Lung (tissue), 12 donors: ENCODE measurements around the gene PSMA2. TPM values are rescaled to one million over a fixed set of nuclear protein-coding genes. Genes with fewer than 3 reads are reported as not detected.

Experiments
- ATAC-seq: fragments of 200-7000 bp; cut with Tn5 transposase; one replicate; pipeline ENCODE4 v1.9.1; 2020; ENCODE audit warnings: moderate number of reproducible peaks; ENCODE audit not compliant: insufficient read depth, low FRiP score
- DNase-seq, 3 donors: peaks; one replicate each; pipeline ENCODE4 v3.0.0-alpha.2; 2013 to 2017
- H3K27ac ChIP-seq, 2 donors: one replicate each; pipeline ENCODE4 v1.5.1; 2013; ENCODE audit warnings: mild to moderate bottlenecking in 2 of 2, moderate library complexity in 2 of 2, control low read depth in 1 of 2, inconsistent platforms in 1 of 2, low read depth in 1 of 2, low read length in 1 of 2
- H3K27me3 ChIP-seq, 3 donors: one replicate each; pipeline ENCODE4 v1.5.1; 2013; ENCODE audit warnings: low read length in 2 of 3; ENCODE audit not compliant: control insufficient read depth in 3 of 3, insufficient read depth in 3 of 3
- H3K36me3 ChIP-seq, 4 donors: one replicate each; pipeline ENCODE4 v1.5.1; 2013; ENCODE audit warnings: low read length in 4 of 4, mild to moderate bottlenecking in 1 of 4, moderate library complexity in 1 of 4; ENCODE audit not compliant: control insufficient read depth in 4 of 4, insufficient read depth in 4 of 4
- H3K4me1 ChIP-seq, 5 donors: one replicate each; pipeline ENCODE4 v1.5.1; 2013; ENCODE audit warnings: low read length in 5 of 5, mild to moderate bottlenecking in 2 of 5, moderate library complexity in 1 of 5; ENCODE audit not compliant: control insufficient read depth in 5 of 5, insufficient read depth in 5 of 5
- H3K4me3 ChIP-seq: one replicate; pipeline ENCODE4 v1.5.1; 2013; ENCODE audit warnings: mild to moderate bottlenecking, control low read depth, moderate library complexity
- H3K9ac ChIP-seq, 2 donors: one replicate each; pipeline ENCODE4 v1.5.1; 2013; ENCODE audit warnings: low read length in 2 of 2, control low read depth in 1 of 2; ENCODE audit not compliant: insufficient read depth in 1 of 2
- H3K9me3 ChIP-seq, 4 donors: one replicate each; pipeline ENCODE4 v1.5.1; 2013; ENCODE audit warnings: low read length in 3 of 4, mild to moderate bottlenecking in 1 of 4, moderate library complexity in 1 of 4; ENCODE audit not compliant: control insufficient read depth in 4 of 4, insufficient read depth in 3 of 4
- whole genome bisulfite sequencing, 2 donors: extraction: QIAGEN DNeasy Blood & Tissue Kit; methylation state at CpG; one replicate each; pipeline ENCODE4 v1.1.7; 2013; 5-methylcytosine and 5-hydroxymethylcytosine counted together
- polyA plus RNA-seq, 2 donors: library from polyadenylated mRNA; stranded (reverse); fragments of 200-250 nt; gene quantifications; one replicate each; pipeline ENCODE4 v1.2.1, GENCODE V29; 2013
- total RNA-seq, 2 donors: library from RNA; depleted of rRNA in 1 of 2; stranded (reverse); fragments of >200 nt in 1 of 2; gene quantifications; one replicate each; pipeline ENCODE4 v1.2.1, GENCODE V29; 2014 to 2021
- TF ChIP-seq, protein P1 (sequence below): IDR thresholded peaks from 2 replicates; pipeline ENCODE4 v1.5.1; 2012; ENCODE audit warnings: mild to moderate bottlenecking; ENCODE audit errors: control extremely low read depth, extremely low read depth
- donor health status: control.
- donor health status: control.
- donor health status: Bipolar disorder and iron deficiency.
- donor health status: healthy.
- donor health status: DM: yes; HTN: yes; CAD: no.

PSMA2 gene
- total and polyA plus RNA-seq, 4 donors: 41.0 to 125 (median 97.8) TPM

DNA sequence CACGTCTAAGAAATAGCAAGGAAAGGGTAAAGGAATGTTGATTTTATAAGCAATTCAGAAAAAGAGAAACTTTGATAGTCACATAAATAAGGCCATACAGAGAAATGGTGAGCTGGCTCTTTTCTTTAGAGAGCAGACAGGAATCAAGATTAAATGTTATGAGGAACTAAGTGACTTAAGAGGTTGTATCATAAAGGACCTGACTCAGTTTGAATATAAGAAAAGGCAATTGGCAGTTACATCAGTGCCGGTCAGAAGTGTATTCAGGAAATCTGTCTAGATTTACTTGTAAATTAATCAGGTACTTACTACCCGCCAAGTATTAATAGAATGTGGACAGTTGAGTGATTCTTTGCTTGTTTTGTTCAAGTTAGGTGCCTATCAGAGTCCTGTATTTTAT is 2.3 kb upstream of the PSMA2 start:
- Histone ChIP-seq H3K9ac (no peak overlapping the region), H3K4me1 (peaks cover 0 to 23% (median 7%) of the 10 kb centered on the region in 5 donors), H3K27me3 (no peaks in the 10 kb centered on the region), H3K4me3 (no peak overlapping the region), H3K36me3 (peaks cover 8 to 20% (median 18%) of the 10 kb centered on the region in 4 donors), H3K27ac (no peak overlapping the region), H3K9me3 (no peaks in the 10 kb centered on the region)
- DNase-seq (no peak), ATAC-seq (no peak)
- 74 to 75% methylated on average over 3 of the region's 3 CpGs for WGBS, 2 donors
- TF ChIP-seq, protein P1, sequence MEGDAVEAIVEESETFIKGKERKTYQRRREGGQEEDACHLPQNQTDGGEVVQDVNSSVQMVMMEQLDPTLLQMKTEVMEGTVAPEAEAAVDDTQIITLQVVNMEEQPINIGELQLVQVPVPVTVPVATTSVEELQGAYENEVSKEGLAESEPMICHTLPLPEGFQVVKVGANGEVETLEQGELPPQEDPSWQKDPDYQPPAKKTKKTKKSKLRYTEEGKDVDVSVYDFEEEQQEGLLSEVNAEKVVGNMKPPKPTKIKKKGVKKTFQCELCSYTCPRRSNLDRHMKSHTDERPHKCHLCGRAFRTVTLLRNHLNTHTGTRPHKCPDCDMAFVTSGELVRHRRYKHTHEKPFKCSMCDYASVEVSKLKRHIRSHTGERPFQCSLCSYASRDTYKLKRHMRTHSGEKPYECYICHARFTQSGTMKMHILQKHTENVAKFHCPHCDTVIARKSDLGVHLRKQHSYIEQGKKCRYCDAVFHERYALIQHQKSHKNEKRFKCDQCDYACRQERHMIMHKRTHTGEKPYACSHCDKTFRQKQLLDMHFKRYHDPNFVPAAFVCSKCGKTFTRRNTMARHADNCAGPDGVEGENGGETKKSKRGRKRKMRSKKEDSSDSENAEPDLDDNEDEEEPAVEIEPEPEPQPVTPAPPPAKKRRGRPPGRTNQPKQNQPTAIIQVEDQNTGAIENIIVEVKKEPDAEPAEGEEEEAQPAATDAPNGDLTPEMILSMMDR: no peak

DNA sequence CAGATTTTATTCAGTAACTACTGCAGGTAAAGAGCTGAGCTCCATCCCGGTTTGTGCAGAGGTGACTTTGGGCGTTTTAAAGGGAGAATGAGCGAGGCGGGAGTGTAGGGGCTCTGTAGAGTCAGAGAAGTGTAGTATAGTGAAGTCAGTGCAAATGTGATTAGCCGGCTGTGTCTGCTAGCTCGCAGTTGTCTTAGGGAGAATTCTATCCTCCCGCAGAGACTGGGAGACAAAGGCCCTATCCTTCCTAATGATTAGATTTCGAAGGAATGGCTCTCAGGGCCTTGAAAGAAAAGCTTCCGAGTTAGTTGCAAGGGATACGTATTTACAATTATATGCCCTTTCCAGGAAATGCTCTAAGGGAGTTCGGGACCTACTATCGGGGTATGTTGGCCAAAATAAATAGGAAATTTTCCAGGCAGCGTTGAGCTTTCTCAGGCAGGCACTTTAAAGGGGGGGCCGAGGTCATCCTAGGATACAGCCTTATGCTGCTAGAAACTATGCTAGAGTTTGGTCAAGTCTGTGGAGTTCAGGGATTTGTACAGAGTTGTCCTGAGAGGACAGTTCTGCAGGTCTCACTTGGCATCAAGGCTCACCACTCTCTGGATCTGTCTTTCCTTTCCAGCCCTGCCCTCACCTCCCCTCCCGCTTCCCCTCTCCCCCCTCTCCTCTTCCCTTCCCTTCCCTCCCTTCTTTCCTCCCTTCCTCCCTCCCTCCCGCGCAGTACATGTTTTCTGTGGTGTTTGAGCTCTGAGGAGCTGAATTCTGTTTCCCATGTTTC is 1.0 kb upstream of the PSMA2 start:
- Histone ChIP-seq H3K9ac (peak overlapping the region; percentile 65 to 76), H3K36me3 (peaks cover 5 to 19% (median 14%) of the 10 kb centered on the region in 4 donors), H3K4me3 (peak overlapping the region; percentile 89), H3K27me3 (no peaks in the 10 kb centered on the region), H3K4me1 (peaks cover 0 to 23% (median 7%) of the 10 kb centered on the region in 5 donors), H3K27ac (peak overlapping the region; percentile 93 to 95), H3K9me3 (no peaks in the 10 kb centered on the region)
- ATAC-seq (no peak), DNase-seq (peak; percentile 45 to 77 (median 66))
- TF ChIP-seq, protein P1: no peak
- 3 to 4% methylated on average over 17 of the region's 17 CpGs for WGBS, 2 donors

DNA sequence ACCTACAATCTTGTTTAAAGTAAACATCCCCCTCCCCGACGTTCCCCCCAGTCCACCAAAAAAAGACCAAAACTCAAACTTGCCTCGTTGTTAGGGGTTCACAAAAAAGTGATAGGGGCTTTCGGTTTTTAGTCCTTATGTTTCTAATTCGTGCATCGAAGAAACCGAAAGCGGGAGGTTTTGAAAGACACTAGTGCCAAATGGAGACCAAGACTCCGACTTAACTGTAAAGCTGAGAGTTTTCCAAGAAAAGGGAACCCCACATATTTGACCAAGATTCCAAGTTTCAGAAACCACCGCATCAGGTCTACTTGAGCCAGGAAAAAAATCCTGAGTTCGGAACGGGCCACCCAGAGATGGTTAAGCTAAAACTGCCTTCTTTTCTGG is 534 bp downstream of the PSMA2 start:
- Histone ChIP-seq H3K27me3 (no peaks in the 10 kb centered on the region), H3K9me3 (no peaks in the 10 kb centered on the region), H3K4me1 (peaks cover 0 to 23% (median 7%) of the 10 kb centered on the region in 5 donors), H3K27ac (peak overlapping the region; percentile 75 to 91), H3K36me3 (peaks cover 3 to 19% (median 14%) of the 10 kb centered on the region in 4 donors), H3K9ac (peak overlapping the region; percentile 76 to 91), H3K4me3 (peak overlapping the region; percentile 89)
- TF ChIP-seq, protein P1: no peak
- no peak for ATAC-seq
- WGBS, 2 donors: 0% methylated on average over 12 of the region's 12 CpGs
- DNase-seq: peak in 2 of 3 donors; percentile 38 to 44
